ENCODE data around the gene MSL2.
"Not testable (repeated sequence)": the region's sequence is repeated elsewhere in the genome, so short reads cannot be mapped to it uniquely, and the experiment has no call there.

MSL2 gene

DNA sequence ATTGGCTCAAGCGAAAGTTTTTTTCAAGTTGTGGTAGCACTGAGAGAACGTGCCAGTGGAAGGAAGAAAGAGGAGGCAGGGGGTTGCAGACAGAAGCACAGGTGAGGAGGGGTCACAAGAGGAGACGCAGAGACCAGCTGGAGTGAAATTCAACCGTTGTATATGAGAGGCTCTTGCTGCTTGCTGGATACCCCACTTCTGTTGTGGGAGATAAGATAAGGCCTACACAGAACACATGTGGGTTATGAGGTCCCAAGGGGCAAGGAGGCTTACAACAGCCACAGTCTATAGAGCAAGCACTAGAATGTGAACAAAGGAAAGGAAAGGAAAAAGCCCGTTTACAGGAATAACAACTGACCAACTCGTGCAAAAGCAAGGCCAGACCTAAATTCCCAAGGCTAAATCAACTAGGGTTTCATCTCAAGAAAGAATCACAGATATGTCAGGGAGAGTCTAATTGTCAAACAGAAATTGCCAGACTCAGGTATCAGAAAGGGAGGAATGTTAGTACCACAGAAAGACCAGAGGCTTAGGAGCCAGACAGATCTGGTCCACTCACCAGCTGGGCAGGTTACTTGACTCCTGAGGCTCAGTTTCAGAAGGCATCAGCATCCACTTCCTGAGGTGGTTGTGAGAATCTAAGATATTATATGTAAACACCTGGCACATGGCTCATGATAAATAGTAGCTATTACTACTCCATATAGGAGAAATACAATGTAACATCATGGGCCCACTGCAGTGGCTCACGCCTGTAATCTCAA, 60.9 kb downstream of the MSL2 start:
- no peak overlapping the region for H3K4me3 ChIP-seq (replicated peaks; ENCODE audit: low read depth, low read length)
- H3K27me3 ChIP-seq (replicated peaks; ENCODE audit: control insufficient read depth, insufficient read depth, low read length): no peaks in the 10 kb centered on the region
- TF ChIP-seq, protein P1, sequence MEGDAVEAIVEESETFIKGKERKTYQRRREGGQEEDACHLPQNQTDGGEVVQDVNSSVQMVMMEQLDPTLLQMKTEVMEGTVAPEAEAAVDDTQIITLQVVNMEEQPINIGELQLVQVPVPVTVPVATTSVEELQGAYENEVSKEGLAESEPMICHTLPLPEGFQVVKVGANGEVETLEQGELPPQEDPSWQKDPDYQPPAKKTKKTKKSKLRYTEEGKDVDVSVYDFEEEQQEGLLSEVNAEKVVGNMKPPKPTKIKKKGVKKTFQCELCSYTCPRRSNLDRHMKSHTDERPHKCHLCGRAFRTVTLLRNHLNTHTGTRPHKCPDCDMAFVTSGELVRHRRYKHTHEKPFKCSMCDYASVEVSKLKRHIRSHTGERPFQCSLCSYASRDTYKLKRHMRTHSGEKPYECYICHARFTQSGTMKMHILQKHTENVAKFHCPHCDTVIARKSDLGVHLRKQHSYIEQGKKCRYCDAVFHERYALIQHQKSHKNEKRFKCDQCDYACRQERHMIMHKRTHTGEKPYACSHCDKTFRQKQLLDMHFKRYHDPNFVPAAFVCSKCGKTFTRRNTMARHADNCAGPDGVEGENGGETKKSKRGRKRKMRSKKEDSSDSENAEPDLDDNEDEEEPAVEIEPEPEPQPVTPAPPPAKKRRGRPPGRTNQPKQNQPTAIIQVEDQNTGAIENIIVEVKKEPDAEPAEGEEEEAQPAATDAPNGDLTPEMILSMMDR (IDR thresholded peaks at IDR 0.05; ENCODE audit: insufficient read depth, low read length, poor library complexity, severe bottlenecking): no peak
- no peaks in the 10 kb centered on the region for H3K36me3 ChIP-seq (ENCODE audit: control insufficient read depth, insufficient read depth, low read length)
- no peak for DNase-seq (ENCODE audit: extremely low read depth, insufficient read length)

- no peaks in the 10 kb centered on the region for H3K36me3 ChIP-seq (ENCODE audit: control insufficient read depth, insufficient read depth, low read length)
- DNase-seq (ENCODE audit: extremely low read depth, insufficient read length): no peak
- H3K27me3 ChIP-seq (replicated peaks; ENCODE audit: control insufficient read depth, insufficient read depth, low read length): no peaks in the 10 kb centered on the region
- TF ChIP-seq, protein P1 (IDR thresholded peaks at IDR 0.05; ENCODE audit: insufficient read depth, low read length, poor library complexity, severe bottlenecking): no peak
- no peak overlapping the region for H3K4me3 ChIP-seq (replicated peaks; ENCODE audit: low read depth, low read length)
Measured at GRCh38 chr3:136134091-136134490, 62.0 kb downstream of the MSL2 start.

GRCh38 chr3:136131647-136132046, 64.5 kb downstream of the MSL2 start:
- H3K4me3 ChIP-seq (replicated peaks; ENCODE audit: low read depth, low read length); H3K27me3 ChIP-seq (replicated peaks; ENCODE audit: control insufficient read depth, insufficient read depth, low read length); H3K36me3 ChIP-seq (ENCODE audit: control insufficient read depth, insufficient read depth, low read length); DNase-seq (ENCODE audit: extremely low read depth, insufficient read length): not testable (repeated sequence)

DNA sequence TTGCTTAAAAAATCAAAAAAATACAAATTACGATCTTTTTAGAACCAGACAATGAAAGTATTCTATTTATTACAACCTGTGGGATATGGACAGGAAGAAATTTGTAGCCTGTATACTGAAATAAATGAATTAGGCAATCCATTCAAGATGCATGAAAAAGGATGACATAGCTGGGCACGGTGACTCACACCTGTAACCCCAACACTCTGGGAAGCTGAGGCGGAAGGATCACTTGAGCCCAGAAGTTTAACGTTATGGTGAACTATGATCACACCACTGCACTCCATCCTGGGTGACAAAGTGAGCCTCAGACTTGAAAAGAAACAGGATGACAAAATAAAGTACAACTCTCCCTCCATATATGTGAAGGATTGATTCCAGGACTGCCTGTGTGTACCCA, 74.1 kb downstream of the MSL2 start:
- no peak for DNase-seq (ENCODE audit: extremely low read depth, insufficient read length)
- TF ChIP-seq, protein P1 (IDR thresholded peaks at IDR 0.05; ENCODE audit: insufficient read depth, low read length, poor library complexity, severe bottlenecking): no peak
- H3K4me3 ChIP-seq (replicated peaks; ENCODE audit: low read depth, low read length): no peak overlapping the region

DNA sequence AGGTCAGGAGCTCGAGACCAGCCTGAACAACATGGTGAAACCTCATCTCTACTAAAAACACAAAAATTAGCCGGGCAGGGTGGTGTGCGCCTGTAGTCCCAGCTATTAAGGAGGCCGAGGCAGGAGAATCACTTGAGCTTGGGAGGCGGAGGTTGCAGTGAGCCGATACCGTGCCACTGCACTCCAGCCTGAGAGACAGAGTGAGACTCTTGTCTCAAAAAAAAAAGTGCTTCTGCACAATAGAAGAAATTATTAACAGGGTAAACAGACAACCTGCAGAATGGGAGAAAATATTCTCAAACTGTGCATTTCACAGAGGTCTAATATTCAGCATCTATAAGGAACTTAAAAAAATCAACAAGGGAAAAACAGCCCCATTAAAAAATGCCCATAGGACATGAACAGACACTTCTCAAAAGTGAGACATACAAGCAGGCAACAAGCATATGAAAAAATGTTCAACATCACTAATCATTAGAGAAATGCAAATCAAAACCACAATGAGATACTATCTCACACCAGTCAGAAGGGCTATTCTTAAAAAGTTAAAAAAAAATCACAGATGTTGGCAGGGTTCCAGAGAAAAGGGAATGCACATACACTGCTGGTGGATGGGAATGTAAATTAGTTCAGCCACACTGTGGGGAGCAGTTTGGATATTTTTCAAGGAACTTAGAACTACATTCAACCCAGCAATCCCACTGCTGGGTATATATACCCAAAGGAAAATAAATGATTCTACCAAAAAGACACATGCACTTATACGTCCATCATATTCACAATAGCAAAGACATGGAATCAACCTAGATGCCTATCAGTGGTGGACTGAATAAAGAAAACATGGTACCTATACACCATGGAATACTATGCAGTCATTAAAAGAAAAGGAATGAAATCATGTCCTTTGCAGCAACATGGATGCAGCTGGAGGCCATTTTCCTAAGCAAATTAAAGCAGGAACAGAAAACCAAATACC, 75.5 kb downstream of the MSL2 start:
- H3K27me3 ChIP-seq (replicated peaks; ENCODE audit: control insufficient read depth, insufficient read depth, low read length): no peaks in the 10 kb centered on the region
- H3K4me3 ChIP-seq (replicated peaks; ENCODE audit: low read depth, low read length): no peak overlapping the region
- no peak for DNase-seq (ENCODE audit: extremely low read depth, insufficient read length)
- H3K36me3 ChIP-seq (ENCODE audit: control insufficient read depth, insufficient read depth, low read length): no peaks in the 10 kb centered on the region
- TF ChIP-seq, protein P1 (IDR thresholded peaks at IDR 0.05; ENCODE audit: insufficient read depth, low read length, poor library complexity, severe bottlenecking): no peak

More for the DNA sequence above, 74.1 kb downstream of the MSL2 start:
- H3K36me3 ChIP-seq (ENCODE audit: control insufficient read depth, insufficient read depth, low read length): no peaks in the 10 kb centered on the region
- no peaks in the 10 kb centered on the region for H3K27me3 ChIP-seq (replicated peaks; ENCODE audit: control insufficient read depth, insufficient read depth, low read length)

DNA sequence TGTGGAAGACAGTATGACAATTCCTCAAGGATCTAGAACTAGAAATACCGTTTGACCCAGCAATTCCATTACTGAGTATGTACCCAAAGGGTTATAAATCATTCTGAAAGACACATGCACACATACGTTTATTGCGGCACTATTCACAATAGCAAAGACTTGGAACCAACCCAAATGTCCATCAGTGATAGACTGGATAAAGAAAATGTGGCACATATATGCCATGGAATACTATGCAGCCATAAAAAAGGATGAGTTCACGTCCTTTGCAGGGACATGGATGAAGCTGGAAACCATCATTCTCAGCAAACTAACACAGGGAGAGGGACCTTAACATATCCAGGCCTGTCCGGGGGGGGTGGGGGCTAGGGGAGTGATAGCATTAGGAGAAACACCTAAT, 76.4 kb downstream of the MSL2 start:
- not testable (repeated sequence) for H3K4me3 ChIP-seq (replicated peaks; ENCODE audit: low read depth, low read length); H3K36me3 ChIP-seq (ENCODE audit: control insufficient read depth, insufficient read depth, low read length); H3K27me3 ChIP-seq (replicated peaks; ENCODE audit: control insufficient read depth, insufficient read depth, low read length); DNase-seq (ENCODE audit: extremely low read depth, insufficient read length)

- DNase-seq (ENCODE audit: extremely low read depth, insufficient read length); H3K4me3 ChIP-seq (replicated peaks; ENCODE audit: low read depth, low read length); H3K36me3 ChIP-seq (ENCODE audit: control insufficient read depth, insufficient read depth, low read length); H3K27me3 ChIP-seq (replicated peaks; ENCODE audit: control insufficient read depth, insufficient read depth, low read length): not testable (repeated sequence)
Measured at GRCh38 chr3:136119332-136119731, 76.8 kb downstream of the MSL2 start.
